HepG2 (cell line): Measurements from ENCODE around the gene P2RX2. TPM values are rescaled to one million over a fixed set of nuclear protein-coding genes. Genes with fewer than 3 reads are reported as not detected.

Experiments used
- ATAC-seq: fragments of 200-7000 bp; cut with Tn5 transposase; 3 replicates; pipeline ENCODE4 v1.9.1; 2020; ENCODE audit warnings: mild to moderate bottlenecking, moderate library complexity
- BruUV-seq: library from RNA; stranded (reverse); fragments of 400-500 nt; replicated peaks from 2 replicates; lab custom pipeline; 2021; lab: Mats Ljungman, UMichigan
- CTCF ChIA-PET: fragments of 300-600 bp; formaldehyde crosslinking; extraction: SDS; loops from one replicate; lab custom pipeline; 2021; ENCODE audit warnings: low total read pairs, inconsistent platforms, low intra/inter-chr PET ratio; lab: Yijun Ruan, JAX
- POLR2A ChIA-PET: fragments of 350-600 bp; sonication (Branson Sonifier 250); formaldehyde crosslinking; loops from one replicate; lab custom pipeline; 2020; ENCODE audit warnings: antibody characterized with exemption, inconsistent platforms; lab: Yijun Ruan, JAX
- DNase-seq: peaks from one replicate; pipeline ENCODE4 v3.0.0-alpha.2; 2015; ENCODE audit warnings: low spot score
- FAIRE-seq: peaks from 3 replicates; lab custom pipeline; 2011; peaks lifted over from hg19 to GRCh38; lab: Jason Lieb, UNC
- H2AFZ ChIP-seq: one replicate; pipeline ENCODE4 v1.6.1; 2011; ENCODE audit warnings: low read length, inconsistent platforms
- H3K27ac ChIP-seq: fragments of 300-600 bp; 3 replicates; pipeline ENCODE4 v1.8.0; 2011; ENCODE audit warnings: mixed run types, mild to moderate bottlenecking, mixed read lengths, low read length, inconsistent platforms; ENCODE audit not compliant: insufficient read depth; ENCODE audit errors: extremely low read length
- H3K27me3 ChIP-seq, 2 experiments: fragments of 200-600 bp in 1 of 2; 2 replicates in 1 of 2; 3 replicates in 1 of 2; pipeline versions ENCODE4 v1.6.0 to v1.8.0; 2011; ENCODE audit warnings: low read length in 2 of 2, mild to moderate bottlenecking in 2 of 2, moderate library complexity in 2 of 2, inconsistent platforms in 1 of 2; ENCODE audit not compliant: insufficient read depth in 2 of 2, control insufficient read depth in 1 of 2
- H3K36me3 ChIP-seq, 2 experiments: fragments of 200-600 bp in 1 of 2; replicated peaks in 1 of 2; 2 replicates in 1 of 2; 3 replicates in 1 of 2; pipeline versions ENCODE4 v1.5.1 to v1.8.0; 2011; ENCODE audit warnings: low read length in 2 of 2, inconsistent platforms in 1 of 2; ENCODE audit not compliant: insufficient read depth in 2 of 2, control insufficient read depth in 1 of 2
- H3K4me1 ChIP-seq: 2 replicates; pipeline ENCODE4 v1.5.1; 2012; ENCODE audit warnings: low read length, inconsistent platforms; ENCODE audit not compliant: insufficient read depth
- H3K4me2 ChIP-seq: 2 replicates; pipeline ENCODE4 v1.6.0; 2011; ENCODE audit warnings: low read depth, low read length, inconsistent platforms
- H3K4me3 ChIP-seq, 3 experiments: fragments of 200-600 bp in 1 of 3; sonication (generic), shearing (Covaris generic) in 1 of 3; replicated peaks in 1 of 3; 2 replicates each; pipeline ENCODE4 v1.5.1; 2011 to 2016; ENCODE audit warnings: low read length in 3 of 3, inconsistent platforms in 2 of 3, low read depth in 2 of 3, mild to moderate bottlenecking in 2 of 3, control low read depth in 1 of 3, mixed read lengths in 1 of 3; ENCODE audit not compliant: insufficient read depth in 1 of 3
- H3K79me2 ChIP-seq: one replicate; pipeline ENCODE4 v1.6.1; 2011; ENCODE audit warnings: low read length, inconsistent platforms; ENCODE audit not compliant: insufficient read depth
- H3K9ac ChIP-seq: 2 replicates; pipeline ENCODE4 v1.6.0; 2011; ENCODE audit warnings: mild to moderate bottlenecking, low read depth, low read length, inconsistent platforms; ENCODE audit not compliant: insufficient read depth
- H3K9me3 ChIP-seq: 2 replicates; pipeline ENCODE4 v1.5.1; 2012; ENCODE audit warnings: mild to moderate bottlenecking, low read length
- H4K20me1 ChIP-seq: 2 replicates; pipeline ENCODE4 v1.6.0; 2011; ENCODE audit warnings: inconsistent platforms, mild to moderate bottlenecking, low read length, moderate library complexity; ENCODE audit not compliant: insufficient read depth
- ARID4A ChIP-seq: sonication (generic); formaldehyde crosslinking; IDR thresholded peaks from 2 replicates; pipeline ENCODE4 v1.5.0; 2020; ENCODE audit warnings: mild to moderate bottlenecking, missing genetic modification reagents, borderline replicate concordance
- ATF7-NPFF ChIP-seq: sonication (generic); formaldehyde crosslinking; IDR thresholded peaks from 2 replicates; pipeline ENCODE4 v1.8.1; 2023; ENCODE audit warnings: mild to moderate bottlenecking, low read depth, missing genetic modification reagents, moderate library complexity
- FOXA3 ChIP-seq: IDR thresholded peaks from 2 replicates; pipeline ENCODE4 v1.6.1; 2016; ENCODE audit warnings: missing genetic modification reagents, missing compliant biosample characterization
- GATAD1 ChIP-seq: IDR thresholded peaks from 2 replicates; pipeline ENCODE4 v1.6.1; 2016; ENCODE audit warnings: missing genetic modification reagents, missing compliant biosample characterization
- NR2F1 ChIP-seq, 2 experiments: fragments of 450-650 bp in 1 of 2; formaldehyde crosslinking in 1 of 2; IDR thresholded peaks; 2 replicates each; pipeline versions ENCODE4 v1.5.0 to v1.6.1; 2016 to 2020; ENCODE audit warnings: mild to moderate bottlenecking in 1 of 2, missing compliant biosample characterization in 1 of 2, missing genetic modification reagents in 1 of 2, moderate library complexity in 1 of 2
- RBM39 ChIP-seq: fragments of 200-400 bp; formaldehyde crosslinking; IDR thresholded peaks from one replicate; pipeline ENCODE4 v1.6.1; 2018; ENCODE audit warnings: antibody characterized with exemption, mild to moderate bottlenecking, low read depth, low read length; ENCODE audit not compliant: poor library complexity, severe bottlenecking
- SOX13 ChIP-seq, 3 experiments: fragments of 450-650 bp in 1 of 3; sonication (generic) in 1 of 3; formaldehyde crosslinking in 1 of 3; IDR thresholded peaks in 2 of 3; conservative IDR thresholded peaks in 1 of 3; 2 replicates each; pipeline versions ENCODE4 v1.5.0 to v1.6.1; 2016 to 2020; ENCODE audit warnings: antibody characterized with exemption in 1 of 3, mild to moderate bottlenecking in 1 of 3, missing compliant biosample characterization in 1 of 3, missing genetic modification reagents in 1 of 3, moderate library complexity in 1 of 3
- TIGD3 ChIP-seq: sonication (generic); formaldehyde crosslinking; IDR thresholded peaks from 2 replicates; pipeline ENCODE4 v1.5.1; 2020; ENCODE audit warnings: mild to moderate bottlenecking, missing genetic modification reagents, borderline replicate concordance
- TMF1 ChIP-seq: sonication (generic); formaldehyde crosslinking; IDR thresholded peaks from 2 replicates; pipeline ENCODE4 v1.8.1; 2022; ENCODE audit warnings: low read depth, missing genetic modification reagents
- YY1 ChIP-seq: IDR thresholded peaks from 2 replicates; pipeline ENCODE4 v1.6.1; 2011; ENCODE audit warnings: low read length, low read depth, moderate library complexity, mild to moderate bottlenecking; ENCODE audit not compliant: insufficient read depth, insufficient replicate concordance
- ZNF563 ChIP-seq: sonication (generic); formaldehyde crosslinking; IDR thresholded peaks from 2 replicates; pipeline ENCODE4 v1.8.0; 2022; ENCODE audit warnings: mild to moderate bottlenecking, moderate library complexity, missing genetic modification reagents
- ZNF619 ChIP-seq: sonication (generic); formaldehyde crosslinking; IDR thresholded peaks from 2 replicates; pipeline ENCODE4 v1.4.0; 2020; ENCODE audit warnings: mild to moderate bottlenecking, missing genetic modification reagents
- ZNF652 ChIP-seq: IDR thresholded peaks from 2 replicates; pipeline ENCODE4 v1.6.1; 2016; ENCODE audit warnings: low read depth, borderline replicate concordance
- ZNF816 ChIP-seq: sonication (generic); formaldehyde crosslinking; IDR thresholded peaks from 2 replicates; pipeline ENCODE4 v1.8.0; 2022; ENCODE audit warnings: missing genetic modification reagents, mild to moderate bottlenecking, borderline replicate concordance
- WGBS: methylation state at CpG from one replicate; pipeline ENCODE4 v1.1.6; 2017; ENCODE audit warnings: low lambda C conversion rate; 5-methylcytosine and 5-hydroxymethylcytosine counted together
- in situ Hi-C: cut with HindIII; loops from 2 replicates; pipeline ENCODE4 v1.10.0; 2017; ENCODE audit warnings: low pct_unique_long_range_greater_than_20kb; ENCODE audit not compliant: extremely low pct_ligation_motif_present
- intact Hi-C: fragments of 100-400 bp; cut with micrococcal nuclease; formaldehyde crosslinking; loops from one replicate; pipeline ENCODE4 v1.10.0; 2022; ENCODE audit not compliant: unreplicated experiment
- polyA plus RNA-seq, 8 experiments: library from polyadenylated mRNA; depleted of rRNA in 3 of 8; stranded (reverse) in 7 of 8; unstranded in 1 of 8; fragments of >200 nt; fragmentation: Illumina TruSeq in 4 of 8; extraction: Trizol in 4 of 8; gene quantifications; 2 replicates each; pipeline versions ENCODE4 v1.2.1 to v1.2.3, GENCODE V29; 2011 to 2016; ENCODE audit warnings: low read depth in 4 of 8, missing spikeins in 1 of 8, mixed read lengths in 1 of 8; ENCODE audit not compliant: insufficient read depth in 1 of 8
- total RNA-seq, 5 experiments: library from RNA; depleted of rRNA; stranded (reverse); fragments of >200 nt; fragmentation: Illumina TruSeq; extraction: Trizol; gene quantifications; 2 replicates each; pipeline ENCODE4 v1.2.3, GENCODE V29; 2016; ENCODE audit warnings: low read depth in 1 of 5

The P2RX2 gene
- total and polyA plus RNA-seq, 2 of the 13 experiments (the other 11 are each of a cell fraction or from before 2014, with no cell fraction given) = not detected

GRCh38 chr12:132608231-132609171 lies 10.1 kb upstream of the P2RX2 start (continued):
- no peak for TF ChIP-seq GATAD1 (CRISPR knock-in tag)
- TF ChIP-seq ZNF816 (CRISPR knock-in tag) = peak; percentile 72; the same call in 1 of the 2 replicates
- TF ChIP-seq YY1 = no peak
- TF ChIP-seq SOX13 (IDR thresholded peaks at IDR 0.05) = no peak
- TF ChIP-seq SOX13 (CRISPR knock-in tag; conservative IDR thresholded peaks at IDR 0.05 in 1 of 2, IDR thresholded peaks at IDR 0.05 in 1 of 2) = peak in 1 of 2 experiments; percentile 39; a peak in 1 of 4 replicates
- TF ChIP-seq TMF1 (CRISPR knock-in tag) = 0 out of 2 replicates have a peak, but pooled peaks have one; percentile 23
- TF ChIP-seq ZNF563 (CRISPR knock-in tag) = peak; percentile 16; the same call in 1 of the 2 replicates
- TF ChIP-seq FOXA3 = peak; percentile 49
- TF ChIP-seq, all 625 proteins: peak for 215

DNA sequence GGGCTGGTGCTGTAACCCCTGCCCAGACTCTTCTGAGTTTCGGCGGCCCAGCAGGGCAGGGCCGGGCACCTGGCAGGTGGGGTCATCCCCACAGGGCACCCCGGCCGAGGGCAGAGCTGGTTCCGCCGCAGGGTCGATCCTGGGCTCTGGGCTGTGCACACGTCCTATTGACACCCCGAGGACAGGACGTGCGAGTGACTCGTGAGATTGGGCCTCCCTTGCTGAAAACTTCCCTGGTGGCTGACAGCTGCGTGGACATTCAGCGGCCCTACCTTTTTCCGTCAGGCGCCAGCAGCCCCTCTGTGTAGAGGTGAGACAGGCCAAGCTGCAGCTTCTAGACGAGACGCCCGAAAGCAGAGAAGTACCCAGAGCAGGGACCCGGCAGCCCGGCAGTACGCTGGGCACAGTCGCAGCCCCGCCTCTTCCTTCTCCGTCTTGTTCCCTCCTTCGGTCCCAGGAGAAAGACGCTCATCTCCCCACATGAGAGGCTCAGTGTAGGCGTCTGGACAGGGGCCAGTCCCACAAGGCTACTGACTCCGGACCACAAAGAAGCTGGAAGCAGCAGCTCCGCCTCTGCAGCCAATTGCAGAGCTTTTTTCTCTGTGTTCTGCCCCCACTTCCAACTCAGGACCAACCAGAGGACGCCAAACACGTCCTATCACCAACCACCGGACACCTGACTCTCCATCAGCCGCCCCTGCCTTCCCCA lies 8.4 kb upstream of the P2RX2 start, which contains the start of gene LRCOL1:
TSS of gene LRCOL1 (minus strand) at position 532 of the 709 bp plus-strand sequence. CDS start 4,331 bp downstream, outside the sequence.
- CTCF ChIA-PET = no interaction called here
- no peak for DNase-seq
- no peak for TF ChIP-seq ZNF652 (CRISPR knock-in tag)
- no peak for TF ChIP-seq ZNF619
- no peak for TF ChIP-seq TIGD3 (CRISPR knock-in tag)
- no peak for TF ChIP-seq RBM39
- no peak for TF ChIP-seq ARID4A (CRISPR knock-in tag)
- no peak for TF ChIP-seq ATF7-NPFF
- TF ChIP-seq NR2F1 (CRISPR knock-in tag; IDR thresholded peaks at IDR 0.05) = no peak

More for the DNA sequence above, 8.4 kb upstream of the P2RX2 start, which contains the start of gene LRCOL1:
- no TSS peak for BruUV-seq
- WGBS = 80% methylated on average over 30 of the region's 35 CpGs
- no peak for ATAC-seq
- Histone ChIP-seq H3K4me2 (no peak within 1 kb of the TSS), H3K4me1 (peaks cover 30% of the 10 kb centered on the region), H3K9ac (no peak within 1 kb of the TSS), H3K36me3 (no peaks in the 10 kb centered on the region), H3K4me3 (no peak within 1 kb of the TSS), H3K27ac (no peak within 1 kb of the TSS), H3K9me3 (peaks cover 8% of the 10 kb centered on the region; the same call in 1 of the 2 replicates), H3K79me2 (no peaks in the 10 kb centered on the region), H3K27me3 (peaks cover 0 to 17% of the 10 kb centered on the region in 2 experiments), H4K20me1 (no peaks in the 10 kb centered on the region), H2AFZ (no peak within 1 kb of the TSS)
- in situ Hi-C loops = no loop called here
- no peak for FAIRE-seq
- POLR2A ChIA-PET = no interaction called here
- intact Hi-C loops = no loop called here
